ENCODE results near the gene PRKN.

GRCh38 chr6:161637658-161638057 lies 1089.9 kb downstream of the PRKN start:
- TF ChIP-seq BHLHE40 (IDR thresholded peaks at IDR 0.05; ENCODE audit: borderline replicate concordance) (no peak), SP1 (IDR thresholded peaks at IDR 0.05) (no peak), FOXK2 (IDR thresholded peaks at IDR 0.05) (no peak), TARDBP (IDR thresholded peaks at IDR 0.05) (no peak), NFRKB (IDR thresholded peaks at IDR 0.05) (no peak), HDGF (IDR thresholded peaks at IDR 0.05; ENCODE audit: borderline replicate concordance) (no peak), ELF4 (IDR thresholded peaks at IDR 0.05) (no peak), FOXA1 (IDR thresholded peaks at IDR 0.05) (no peak), ARNT (IDR thresholded peaks at IDR 0.05) (no peak), SUZ12 (IDR thresholded peaks at IDR 0.05) (no peak)

All from HEK293T (cell line).